B cell (primary cell): ENCODE measurements around the gene AK3. TPM values are rescaled to one million over a fixed set of nuclear protein-coding genes. Genes with fewer than 3 reads are reported as not detected.

Experiments
- ATAC-seq: fragments of 200-7000 bp; cut with Tn5 transposase; one replicate; pipeline ENCODE4 v1.10.0; 2021; ENCODE audit warnings: low read depth, mild to moderate bottlenecking, moderate number of reproducible peaks, moderate library complexity
- CTCF ChIA-PET: fragments of 350-600 bp; sonication (Branson Sonifier 250); formaldehyde crosslinking; loops from one replicate; lab custom pipeline; 2021; ENCODE audit warnings: antibody characterized with exemption, inconsistent platforms; lab: Charles Lee
- POLR2A ChIA-PET: fragments of 350-600 bp; sonication (Branson Sonifier 250); formaldehyde crosslinking; loops from one replicate; lab custom pipeline; 2021; ENCODE audit warnings: antibody characterized with exemption; lab: Charles Lee
- DNase-seq: peaks from one replicate; pipeline ENCODE4 v3.0.0; 2013
- H2AFZ ChIP-seq: 2 replicates; pipeline ENCODE4 v1.6.1; 2012; ENCODE audit warnings: mild to moderate bottlenecking, low read depth, low read length; ENCODE audit not compliant: insufficient read depth, poor library complexity, severe bottlenecking
- H3K27ac ChIP-seq, 2 donors: 1 replicate in 1 of 2; 2 replicates in 1 of 2; pipeline ENCODE4 v1.5.1; 2012 to 2013; ENCODE audit warnings: low read length in 2 of 2, mild to moderate bottlenecking in 2 of 2, moderate library complexity in 1 of 2
- H3K27me3 ChIP-seq, 4 experiments: fragments of 200-600 bp in 1 of 4; sonication (generic) in 1 of 4; replicated peaks in 1 of 4; 1 replicate in 2 of 4; 2 replicates in 2 of 4; pipeline versions ENCODE4 v1.6.1 to v1.7.0; 2013 to 2016; ENCODE audit warnings: low read length in 3 of 4, mild to moderate bottlenecking in 2 of 4, mixed read lengths in 1 of 4, moderate library complexity in 1 of 4; ENCODE audit not compliant: insufficient read depth in 4 of 4, control insufficient read depth in 3 of 4; ENCODE audit errors: control extremely low read depth in 1 of 4
- H3K36me3 ChIP-seq, 2 experiments: replicated peaks in 1 of 2; 1 replicate in 1 of 2; 2 replicates in 1 of 2; pipeline versions ENCODE4 v1.6.1 to v1.7.1; 2013; ENCODE audit warnings: low read length in 1 of 2; ENCODE audit not compliant: insufficient read depth in 2 of 2, control insufficient read depth in 1 of 2; ENCODE audit errors: control extremely low read depth in 1 of 2, extremely low read depth in 1 of 2
- H3K4me1 ChIP-seq, 2 donors: fragments of 200-600 bp in 1 of 2; sonication (generic) in 1 of 2; 1 replicate in 1 of 2; 2 replicates in 1 of 2; pipeline versions ENCODE4 v1.5.1 to v1.6.1; 2013 to 2017; ENCODE audit warnings: low read length in 2 of 2; ENCODE audit not compliant: control insufficient read depth in 2 of 2, insufficient read depth in 2 of 2
- H3K4me2 ChIP-seq: replicated peaks from 2 replicates; pipeline ENCODE3; 2012; ENCODE audit warnings: mild to moderate bottlenecking, low read depth, low read length; ENCODE audit not compliant: poor library complexity, severe bottlenecking
- H3K4me3 ChIP-seq, 5 experiments: fragments of 200-600 bp in 1 of 5; sonication (generic) in 1 of 5; 1 replicate in 3 of 5; 2 replicates in 2 of 5; pipeline versions ENCODE4 v1.5.1 to v1.7.0; 2011 to 2016; ENCODE audit warnings: low read length in 4 of 5, mild to moderate bottlenecking in 4 of 5, low read depth in 2 of 5, control low read depth in 1 of 5, moderate library complexity in 1 of 5; ENCODE audit not compliant: insufficient read depth in 1 of 5; ENCODE audit errors: control extremely low read depth in 1 of 5, extremely low read depth in 1 of 5
- H3K79me2 ChIP-seq: fragments of 200-600 bp; sonication (generic); one replicate; pipeline ENCODE4 v1.6.0; 2016; ENCODE audit warnings: low read length; ENCODE audit not compliant: control insufficient read depth, insufficient read depth
- H3K9ac ChIP-seq: fragments of 200-600 bp; sonication (generic); 2 replicates; pipeline ENCODE4 v1.6.1; 2017; ENCODE audit warnings: mild to moderate bottlenecking, low read length, moderate library complexity
- H3K9me3 ChIP-seq, 3 donors: one replicate each; pipeline versions ENCODE4 v1.6.1 to v1.7.1; 2013; ENCODE audit warnings: low read length in 2 of 3; ENCODE audit not compliant: control insufficient read depth in 2 of 3, insufficient read depth in 1 of 3; ENCODE audit errors: control extremely low read depth in 1 of 3
- H4K20me1 ChIP-seq: 2 replicates; pipeline ENCODE4 v1.6.0; 2012; ENCODE audit warnings: mild to moderate bottlenecking, low read length; ENCODE audit not compliant: insufficient read depth, control insufficient read depth, poor library complexity, severe bottlenecking
- H3K27ac Mint-ChIP-seq: one replicate; pipeline ENCODE4 v1.8.0; 2021; ENCODE audit warnings: mixed read lengths
- H3K27me3 Mint-ChIP-seq: one replicate; pipeline ENCODE4 v1.8.0; 2021; ENCODE audit warnings: mixed read lengths
- H3K4me1 Mint-ChIP-seq: one replicate; pipeline ENCODE4 v1.8.0; 2021; ENCODE audit warnings: mixed read lengths
- H3K4me3 Mint-ChIP-seq: one replicate; pipeline ENCODE4 v1.8.0; 2021; ENCODE audit warnings: mixed read lengths
- H3K9me3 Mint-ChIP-seq: one replicate; pipeline ENCODE4 v1.8.0; 2022; ENCODE audit warnings: mixed read lengths; ENCODE audit not compliant: insufficient read depth
- CTCF ChIP-seq: fragments of 200-600 bp; IDR thresholded peaks from one replicate; pipeline ENCODE4 v1.8.0; 2022; ENCODE audit warnings: antibody characterized with exemption, mild to moderate bottlenecking
- EZH2 ChIP-seq: IDR thresholded peaks from 2 replicates; pipeline ENCODE4 v1.6.1; 2012; ENCODE audit warnings: borderline replicate concordance, low read depth, mild to moderate bottlenecking, moderate library complexity, low read length; ENCODE audit not compliant: insufficient read depth, poor library complexity, severe bottlenecking
- WGBS: methylation state at CpG from one replicate; pipeline ENCODE4 v1.1.5; 2013; ENCODE audit warnings: missing lambda C conversion rate; ENCODE audit not compliant: insufficient coverage; 5-methylcytosine and 5-hydroxymethylcytosine counted together
- intact Hi-C: fragments of 100-400 bp; cut with micrococcal nuclease; formaldehyde crosslinking; loops from one replicate; pipeline ENCODE4 v1.10.0; 2022
- polyA plus RNA-seq: library from polyadenylated mRNA; depleted of rRNA; stranded (reverse); fragments of >200 nt; gene quantifications from 2 replicates; pipeline ENCODE4 v1.2.3, GENCODE V29; 2012
- total RNA-seq, 2 donors: library from RNA; stranded (reverse); fragments of 120-200 nt in 1 of 2; gene quantifications; 1 replicate in 1 of 2; 2 replicates in 1 of 2; pipeline versions ENCODE4 v1.2.3 to v1.2.4, GENCODE V29; 2013 to 2022

Gene AK3
- total and polyA plus RNA-seq, 2 donors (not counting 1 experiment from before 2014, with no cell fraction given) = 9.9 to 22.9 TPM

GRCh38 chr9:4762108-4762885, 21.3 kb upstream of the AK3 start:
- Histone ChIP-seq H3K36me3 (no peaks in the 10 kb centered on the region), H3K4me1 (peaks cover 10 to 20% of the 10 kb centered on the region in 2 donors), H3K9me3 (no peaks in the 10 kb centered on the region), H3K4me2 (peak overlapping the region; percentile 79), H3K9ac (peak overlapping the region; percentile 59), H2AFZ (peak overlapping the region; percentile 74), H3K79me2 (no peaks in the 10 kb centered on the region), H3K4me3 (peak overlapping the region; percentile 22 to 62 (median 56)), H3K27ac (peak overlapping the region in 1 of 2 donors; percentile 28), H3K27me3 (no peaks in the 10 kb centered on the region), H4K20me1 (no peaks in the 10 kb centered on the region)
- Mint-ChIP-seq H3K4me1 (peaks cover 22% of the 10 kb centered on the region), H3K9me3 (no peaks in the 10 kb centered on the region), H3K27ac (peak overlapping the region; percentile 17), H3K27me3 (no peaks in the 10 kb centered on the region), H3K4me3 (peak overlapping the region; percentile 82)
- TF ChIP-seq EZH2 = no peak
- peak; percentile 89 for TF ChIP-seq CTCF
- intact Hi-C loops = loop anchor here (1.0 to 5.0 kb wide), 8 partner anchors 21 to 1545 kb away; partner anchors contain the start of genes AK3, INSL6 and PLGRKT
- DNase-seq (peak; percentile 87), ATAC-seq (peak; percentile 73)
- ChIA-PET CTCF (interaction anchor here (0.8 to 6.3 kb wide), 31 partner anchors 8 to 1544 kb away, joined by 3 to 164 read pairs (median 4); partner anchors contain the start of genes AK3, JAK2, PLGRKT and RCL1), POLR2A (interaction anchor here (1.3 kb wide), 1 partner anchor 31 kb away, joined by 3 read pairs; no protein-coding TSS in a partner anchor)
- WGBS = 13% methylated on average over 17 of the region's 22 CpGs

GRCh38 chr9:4760122-4760521, 19.1 kb upstream of the AK3 start:
- POLR2A ChIA-PET = no interaction called here
- CTCF ChIA-PET = interaction anchor here (0.7 to 6.3 kb wide), 25 partner anchors 10 to 834 kb away, joined by 3 to 164 read pairs (median 4); partner anchors contain the start of genes AK3, JAK2, RCL1 and SPATA6L
- no peak overlapping the region for H3K27ac Mint-ChIP-seq
- Histone ChIP-seq H3K36me3 (no peaks in the 10 kb centered on the region), H2AFZ (no peak overlapping the region), H3K9me3 (no peaks in the 10 kb centered on the region), H4K20me1 (no peaks in the 10 kb centered on the region), H3K4me1 (peaks cover 10 to 20% of the 10 kb centered on the region in 2 donors), H3K27me3 (no peaks in the 10 kb centered on the region), H3K4me3 (no peak overlapping the region), H3K9ac (no peak overlapping the region), H3K27ac (no peak overlapping the region), H3K79me2 (no peaks in the 10 kb centered on the region), H3K4me2 (no peak overlapping the region)
- H3K4me3 Mint-ChIP-seq = no peak overlapping the region
- H3K9me3 Mint-ChIP-seq = no peaks in the 10 kb centered on the region
- no peak for ATAC-seq
- intact Hi-C loops = loop anchor here (5.0 kb wide), 3 partner anchors 427 to 1547 kb away; partner anchors contain the start of genes INSL6 and PLGRKT
- WGBS = no CpG with 5 or more reads among the region's 3 CpGs
- peaks cover 22% of the 10 kb centered on the region for H3K4me1 Mint-ChIP-seq
- TF ChIP-seq CTCF (no peak), EZH2 (no peak)
- DNase-seq = no peak
- H3K27me3 Mint-ChIP-seq = no peaks in the 10 kb centered on the region
